HCT116 (cell line): ENCODE results near the gene PCGF2. TPM values are rescaled to one million over a fixed set of nuclear protein-coding genes. Genes with fewer than 3 reads are reported as not detected.

Experiments used
- ATAC-seq: fragments of 200-7000 bp; cut with Tn5 transposase; 2 replicates; pipeline ENCODE4 v1.9.1; 2020; ENCODE audit warnings: mild to moderate bottlenecking, moderate library complexity
- BruUV-seq: library from RNA; stranded (reverse); fragments of 400-500 nt; replicated peaks from 2 replicates; lab custom pipeline; 2021; lab: Mats Ljungman, UMichigan
- CTCF ChIA-PET: fragments of 300-600 bp; sonication (Branson Sonifier 250); formaldehyde crosslinking; loops from one replicate; lab custom pipeline; 2021; ENCODE audit warnings: antibody characterized with exemption; lab: Charles Lee
- POLR2A ChIA-PET: fragments of 300-600, 350-600 bp; sonication (Branson Sonifier 250); formaldehyde crosslinking; loops from one replicate; lab custom pipeline; 2021; ENCODE audit warnings: antibody characterized with exemption; lab: Charles Lee
- RAD21 ChIA-PET, 2 experiments: fragments of 300-600 bp; sonication (Branson Sonifier 250); formaldehyde crosslinking; loops; one replicate each; lab custom pipeline; 2023; ENCODE audit warnings: low total read pairs in 2 of 2; ENCODE audit not compliant: uncharacterized antibody in 2 of 2, unreplicated experiment in 2 of 2, low non-redundant PET in 1 of 2; lab: Charles Lee
- DNase-seq: peaks from one replicate; pipeline ENCODE4 v3.0.0-alpha.2; 2010; ENCODE audit warnings: low read depth, low spot score
- H2AFZ ChIP-seq: fragments of 200-600 bp; shearing (Covaris generic), sonication (generic); 2 replicates; pipeline ENCODE4 v1.6.1; 2017; ENCODE audit warnings: low read depth, mixed run types, mixed read lengths, antibody characterized with exemption, low read length; ENCODE audit not compliant: poor library complexity, severe bottlenecking
- H3K27ac ChIP-seq: 2 replicates; pipeline ENCODE4 v1.5.1; 2012; ENCODE audit warnings: low read depth, low read length
- H3K27me3 ChIP-seq: fragments of 200-600 bp; sonication (generic); 2 replicates; pipeline ENCODE4 v1.6.1; 2016; ENCODE audit warnings: mixed run types, low read length, mixed read lengths; ENCODE audit not compliant: insufficient read depth
- H3K36me3 ChIP-seq, 2 experiments: fragments of 200-500 bp in 1 of 2; fragments of 200-600 bp in 1 of 2; sonication (Bioruptor generic) in 1 of 2; sonication (generic) in 1 of 2; 2 replicates each; pipeline versions ENCODE4 v1.5.1 to v1.6.1; 2014 to 2016; ENCODE audit warnings: low read length in 2 of 2, inconsistent platforms in 1 of 2, mixed read lengths in 1 of 2, mixed run types in 1 of 2; ENCODE audit not compliant: insufficient read depth in 2 of 2, control insufficient read depth in 1 of 2
- H3K4me1 ChIP-seq, 2 experiments: fragments of 200-600 bp in 1 of 2; sonication (generic) in 1 of 2; 2 replicates each; pipeline versions ENCODE4 v1.5.1 to v1.6.1; 2012 to 2017; ENCODE audit warnings: low read length in 2 of 2, inconsistent platforms in 1 of 2, mild to moderate bottlenecking in 1 of 2, mixed read lengths in 1 of 2, mixed run types in 1 of 2, moderate library complexity in 1 of 2; ENCODE audit not compliant: insufficient read depth in 2 of 2, control insufficient read depth in 1 of 2
- H3K4me2 ChIP-seq: fragments of 200-600 bp; sonication (generic); 2 replicates; pipeline ENCODE4 v1.6.1; 2017; ENCODE audit warnings: mixed run types, low read length, mixed read lengths
- H3K4me3 ChIP-seq, 2 experiments: fragments of 200-600 bp in 1 of 2; sonication (generic) in 1 of 2; replicated peaks in 1 of 2; 2 replicates each; pipeline ENCODE4 v1.5.1; 2011 to 2016; ENCODE audit warnings: low read length in 2 of 2, control low read depth in 1 of 2, low read depth in 1 of 2, mild to moderate bottlenecking in 1 of 2, mixed read lengths in 1 of 2, mixed run types in 1 of 2
- H3K79me2 ChIP-seq: fragments of 200-600 bp; sonication (generic); 2 replicates; pipeline ENCODE4 v1.6.1; 2017; ENCODE audit warnings: mild to moderate bottlenecking, mixed run types, low read length, moderate library complexity, mixed read lengths; ENCODE audit not compliant: insufficient read depth
- H3K9ac ChIP-seq: fragments of 200-600 bp; sonication (generic); 2 replicates; pipeline ENCODE4 v1.6.1; 2016; ENCODE audit warnings: low read length, mixed read lengths
- H3K9me2 ChIP-seq: fragments of 200-600 bp; sonication (generic), shearing (Covaris generic); 2 replicates; pipeline ENCODE4 v1.6.1; 2017; ENCODE audit warnings: mixed run types, mild to moderate bottlenecking, moderate library complexity; ENCODE audit not compliant: insufficient read depth
- H3K9me3 ChIP-seq, 2 experiments: fragments of 200-500 bp in 1 of 2; fragments of 200-600 bp in 1 of 2; sonication (Bioruptor generic) in 1 of 2; sonication (generic) in 1 of 2; 2 replicates each; pipeline ENCODE4 v1.6.1; 2014 to 2017; ENCODE audit warnings: low read length in 2 of 2, mixed read lengths in 2 of 2, inconsistent platforms in 1 of 2, low read depth in 1 of 2, mild to moderate bottlenecking in 1 of 2, mixed run types in 1 of 2, moderate library complexity in 1 of 2; ENCODE audit not compliant: control insufficient read depth in 1 of 2, insufficient read depth in 1 of 2
- H4K20me1 ChIP-seq: fragments of 200-600 bp; sonication (generic), shearing (Covaris generic); 2 replicates; pipeline ENCODE4 v1.6.1; 2017; ENCODE audit warnings: mixed run types, mild to moderate bottlenecking, moderate library complexity; ENCODE audit not compliant: insufficient read depth
- ATF3 ChIP-seq: IDR thresholded peaks from 2 replicates; pipeline ENCODE4 v1.6.1; 2012
- CBX3 ChIP-seq: IDR thresholded peaks from 2 replicates; pipeline ENCODE4 v1.6.1; 2012; ENCODE audit warnings: low read depth
- CEBPB ChIP-seq: IDR thresholded peaks from 2 replicates; pipeline ENCODE4 v1.6.1; 2012; ENCODE audit warnings: low read depth
- CTCF ChIP-seq, 3 experiments: fragments of 200-600 bp in 1 of 3; sonication (generic) in 1 of 3; IDR thresholded peaks in 2 of 3; conservative IDR thresholded peaks in 1 of 3; 2 replicates each; pipeline ENCODE4 v1.5.1; 2012 to 2017; ENCODE audit warnings: low read depth in 2 of 3, low read length in 2 of 3, antibody characterized with exemption in 1 of 3, borderline replicate concordance in 1 of 3, control low read depth in 1 of 3, mild to moderate bottlenecking in 1 of 3, mixed read lengths in 1 of 3, mixed run types in 1 of 3, moderate library complexity in 1 of 3; ENCODE audit not compliant: insufficient read depth in 1 of 3
- ELF1 ChIP-seq: IDR thresholded peaks from 2 replicates; pipeline ENCODE4 v1.6.1; 2012; ENCODE audit warnings: low read depth, borderline replicate concordance
- EZH2 ChIP-seq: fragments of 200-600 bp; sonication (generic); IDR thresholded peaks from 2 replicates; pipeline ENCODE4 v1.6.1; 2017; ENCODE audit warnings: antibody characterized with exemption, mixed run types
- EZH2phosphoT487 ChIP-seq: fragments of 200-600 bp; IDR thresholded peaks from 2 replicates; pipeline ENCODE4 v1.6.1; 2018; ENCODE audit warnings: antibody characterized with exemption, borderline replicate concordance
- JUND ChIP-seq: IDR thresholded peaks from 2 replicates; pipeline ENCODE4 v1.6.1; 2012
- MAX ChIP-seq: IDR thresholded peaks from 2 replicates; pipeline ENCODE4 v1.6.1; 2012
- POLR2A ChIP-seq: IDR thresholded peaks from 2 replicates; pipeline ENCODE4 v1.7.0; 2011; ENCODE audit warnings: borderline replicate concordance; ENCODE audit not compliant: insufficient read depth, insufficient read length; ENCODE audit errors: extremely low read depth
- POLR2AphosphoS5 ChIP-seq: IDR thresholded peaks from 2 replicates; pipeline ENCODE4 v1.6.1; 2011; ENCODE audit warnings: mild to moderate bottlenecking, low read depth, low read length, moderate library complexity
- RAD21 ChIP-seq: IDR thresholded peaks from 2 replicates; pipeline ENCODE4 v1.6.1; 2012; ENCODE audit warnings: low read depth, mild to moderate bottlenecking
- REST ChIP-seq: IDR thresholded peaks from 2 replicates; pipeline ENCODE4 v1.6.1; 2012; ENCODE audit warnings: low read depth
- SIN3A ChIP-seq: IDR thresholded peaks from 2 replicates; pipeline ENCODE4 v1.6.1; 2012; ENCODE audit warnings: low read depth
- SRF ChIP-seq: IDR thresholded peaks from 2 replicates; pipeline ENCODE4 v1.6.1; 2012; ENCODE audit warnings: low read depth
- TCF7L2 ChIP-seq: IDR thresholded peaks from 2 replicates; pipeline ENCODE4 v1.7.0; 2011; ENCODE audit warnings: borderline replicate concordance, inconsistent platforms; ENCODE audit not compliant: insufficient read depth, insufficient read length; ENCODE audit errors: extremely low read depth
- YY1 ChIP-seq: IDR thresholded peaks from 2 replicates; pipeline ENCODE4 v1.6.1; 2011; ENCODE audit warnings: low read length, low read depth, moderate library complexity, mild to moderate bottlenecking; ENCODE audit not compliant: insufficient replicate concordance; ENCODE audit errors: extremely low read depth
- ZBTB33 ChIP-seq: IDR thresholded peaks from 2 replicates; pipeline ENCODE4 v1.6.1; 2011; ENCODE audit warnings: mild to moderate bottlenecking, low read length, moderate library complexity; ENCODE audit not compliant: insufficient replicate concordance; ENCODE audit errors: extremely low read depth
- ZFX ChIP-seq: fragments of 450-650 bp; IDR thresholded peaks from 2 replicates; pipeline ENCODE4 v1.6.1; 2017
- ZNF274 ChIP-seq: fragments of 200-500 bp; sonication (Bioruptor generic); IDR thresholded peaks from 2 replicates; pipeline ENCODE4 v1.6.1; 2014; ENCODE audit warnings: mild to moderate bottlenecking, low read depth, low read length, inconsistent platforms
- intact Hi-C: fragments of 100-400 bp; cut with micrococcal nuclease; formaldehyde crosslinking; loops from 2 replicates; pipeline ENCODE4 v1.10.0; 2022
- total RNA-seq: library from RNA; stranded (reverse); gene quantifications from one replicate; pipeline ENCODE4 v1.2.1, GENCODE V29; 2021; ENCODE audit not compliant: unreplicated experiment

Gene PCGF2
- total RNA-seq, 1 experiment from 2014 or later = 64.6 TPM

- H4K20me1 ChIP-seq = no peaks in the 10 kb centered on the region
- intact Hi-C loops = no loop called here
- POLR2A ChIA-PET = interaction anchor here (1.4 kb wide), 1 partner anchor 11 kb away, joined by 3 read pairs; no protein-coding TSS in a partner anchor
- H3K36me3 ChIP-seq = peaks cover 23 to 28% of the 10 kb centered on the region in 2 experiments; a peak in 3 of 4 replicates
- no peaks in the 10 kb centered on the region for H3K9me2 ChIP-seq
- RAD21 ChIA-PET = no interaction called here
- H3K27me3 ChIP-seq = no peaks in the 10 kb centered on the region
- CTCF ChIA-PET = no interaction called here
- peaks cover 12% of the 10 kb centered on the region for H3K79me2 ChIP-seq
- no peak for DNase-seq
- H2AFZ ChIP-seq = no peak overlapping the region
- no peak for ATAC-seq
- H3K27ac ChIP-seq = no peak overlapping the region
- no peak overlapping the region for H3K4me3 ChIP-seq
- no peaks in the 10 kb centered on the region for H3K4me1 ChIP-seq
- H3K4me2 ChIP-seq = no peak overlapping the region
- no TSS peak for BruUV-seq
- no peak overlapping the region for H3K9ac ChIP-seq
- TF ChIP-seq ZNF274 = no peak
- no peak for TF ChIP-seq EZH2
- no peak for TF ChIP-seq JUND
- no peak for TF ChIP-seq ZBTB33
- TF ChIP-seq CBX3 = no peak
- TF ChIP-seq RAD21 = no peak
- TF ChIP-seq CEBPB = no peak
- TF ChIP-seq SRF = no peak
- TF ChIP-seq POLR2A = no peak
- TF ChIP-seq TCF7L2 = no peak
- no peak for TF ChIP-seq POLR2AphosphoS5
- TF ChIP-seq ZFX = no peak
- no peak for TF ChIP-seq ATF3
- no peak for TF ChIP-seq CTCF (IDR thresholded peaks at IDR 0.05 in 2 of 3, conservative IDR thresholded peaks at IDR 0.05 in 1 of 3; ENCODE audit: borderline replicate concordance in 1 of 3, insufficient read depth in 1 of 3, low read depth in 2 of 3, low read length in 2 of 3)
- TF ChIP-seq YY1 = no peak
- TF ChIP-seq EZH2phosphoT487 = no peak
- TF ChIP-seq ELF1 = no peak
- no peak for TF ChIP-seq MAX
- TF ChIP-seq SIN3A = no peak
- TF ChIP-seq REST = no peak
- no peaks in the 10 kb centered on the region for H3K9me3 ChIP-seq
Observed at GRCh38 chr17:38786372-38786771, 38.2 kb upstream of the PCGF2 start.
